CD4-positive, alpha-beta T cell (primary cell): Measurements from ENCODE around the gene COPRS. TPM values are rescaled to one million over a fixed set of nuclear protein-coding genes. Genes with fewer than 3 reads are reported as not detected.

Source experiments
- ATAC-seq: fragments of 200-7000 bp; cut with Tn5 transposase; one replicate; pipeline ENCODE4 v1.10.0; 2022; ENCODE audit warnings: mild to moderate bottlenecking; ENCODE audit not compliant: poor library complexity
- CTCF ChIA-PET: fragments of 350-600 bp; sonication (Branson Sonifier 250); formaldehyde crosslinking; loops from one replicate; lab custom pipeline; 2021; ENCODE audit warnings: antibody characterized with exemption, inconsistent platforms; lab: Charles Lee
- POLR2A ChIA-PET: fragments of 350-600 bp; sonication (Branson Sonifier 250); formaldehyde crosslinking; loops from one replicate; lab custom pipeline; 2021; ENCODE audit warnings: antibody characterized with exemption, inconsistent platforms; lab: Charles Lee
- DNase-seq, 14 experiments: peaks; one replicate each; pipeline ENCODE4 v3.0.0-alpha.2; 2013 to 2020; ENCODE audit warnings: mixed read lengths in 2 of 14
- H3K27ac ChIP-seq, 2 donors: one replicate each; pipeline versions ENCODE4 v1.5.1 to v1.7.0; 2013; ENCODE audit warnings: low read length in 2 of 2, low read depth in 1 of 2, mild to moderate bottlenecking in 1 of 2
- H3K27me3 ChIP-seq, 2 experiments: 1 replicate in 1 of 2; 2 replicates in 1 of 2; pipeline versions ENCODE4 v1.6.1 to v1.7.0; 2013; ENCODE audit warnings: low read length in 2 of 2, control low read depth in 1 of 2, mild to moderate bottlenecking in 1 of 2, moderate library complexity in 1 of 2; ENCODE audit not compliant: insufficient read depth in 2 of 2, control insufficient read depth in 1 of 2
- H3K36me3 ChIP-seq: one replicate; pipeline ENCODE4 v1.6.1; 2013; ENCODE audit warnings: low read length, control low read depth; ENCODE audit not compliant: insufficient read depth
- H3K4me1 ChIP-seq: one replicate; pipeline ENCODE4 v1.6.1; 2013; ENCODE audit warnings: low read length, control low read depth; ENCODE audit not compliant: insufficient read depth
- H3K4me3 ChIP-seq: one replicate; pipeline ENCODE4 v1.5.1; 2013; ENCODE audit warnings: mild to moderate bottlenecking, low read length, moderate library complexity
- H3K9me3 ChIP-seq, 2 experiments: 1 replicate in 1 of 2; 2 replicates in 1 of 2; pipeline versions ENCODE4 v1.6.1 to v1.7.0; 2013; ENCODE audit warnings: low read length in 2 of 2, mild to moderate bottlenecking in 2 of 2, control low read depth in 1 of 2, moderate library complexity in 1 of 2; ENCODE audit not compliant: control insufficient read depth in 1 of 2, insufficient read depth in 1 of 2
- H3K27ac Mint-ChIP-seq: one replicate; pipeline ENCODE4 v1.8.0; 2020; ENCODE audit warnings: mixed read lengths
- H3K27me3 Mint-ChIP-seq: one replicate; pipeline ENCODE4 v1.8.0; 2021; ENCODE audit warnings: mixed read lengths
- H3K36me3 Mint-ChIP-seq: one replicate; pipeline ENCODE4 v1.8.0; 2021; ENCODE audit warnings: low read depth, mixed read lengths
- H3K4me1 Mint-ChIP-seq: one replicate; pipeline ENCODE4 v1.8.0; 2021; ENCODE audit warnings: low read depth, mixed read lengths
- H3K4me3 Mint-ChIP-seq: one replicate; pipeline ENCODE4 v1.8.0; 2020; ENCODE audit warnings: mild to moderate bottlenecking, mixed read lengths
- H3K9me3 Mint-ChIP-seq: one replicate; pipeline ENCODE4 v1.8.0; 2020; ENCODE audit warnings: mixed read lengths
- CTCF ChIP-seq: fragments of 200-600 bp; IDR thresholded peaks from one replicate; pipeline ENCODE4 v1.8.0; 2022; ENCODE audit warnings: antibody characterized with exemption, mild to moderate bottlenecking
- intact Hi-C, 2 experiments: fragments of 100-400 bp; cut with DNase I in 1 of 2; cut with micrococcal nuclease in 1 of 2; formaldehyde crosslinking; loops; one replicate each; pipeline versions ENCODE4 v1.15.1 to v1.9.0; 2023 to 2025; cut with DNase I, micrococcal nuclease
- total RNA-seq, 174 experiments: library from RNA in 2 of 174; stranded (reverse) in 2 of 174; gene quantifications; one replicate each; pipeline ENCODE4 v1.2.3 and lab custom pipeline; 2021 to 2026

Gene COPRS
- total RNA-seq, 2 experiments from 2014 or later, result 2.2 to 2.3 TPM

GRCh38 chr17:31875081-31875480 is 16.0 kb upstream of the COPRS start:
- H3K4me1 Mint-ChIP-seq, result no peaks in the 10 kb centered on the region
- H3K27ac Mint-ChIP-seq, result no peak overlapping the region
- no peak for ATAC-seq
- no peak overlapping the region for H3K4me3 ChIP-seq
- H3K36me3 Mint-ChIP-seq, result peaks cover 86% of the 10 kb centered on the region
- intact Hi-C loops, result no loop called here
- ChIA-PET POLR2A (no interaction called here), CTCF (no interaction called here)
- H3K9me3 Mint-ChIP-seq, result no peaks in the 10 kb centered on the region
- no peak overlapping the region for H3K27ac ChIP-seq
- no peak for TF ChIP-seq CTCF
- H3K27me3 ChIP-seq, result no peaks in the 10 kb centered on the region
- no peak overlapping the region for H3K4me3 Mint-ChIP-seq
- H3K27me3 Mint-ChIP-seq, result no peaks in the 10 kb centered on the region
- no peaks in the 10 kb centered on the region for H3K9me3 ChIP-seq
- no peak for DNase-seq
- peaks cover 78% of the 10 kb centered on the region for H3K36me3 ChIP-seq
- H3K4me1 ChIP-seq, result no peaks in the 10 kb centered on the region

DNA sequence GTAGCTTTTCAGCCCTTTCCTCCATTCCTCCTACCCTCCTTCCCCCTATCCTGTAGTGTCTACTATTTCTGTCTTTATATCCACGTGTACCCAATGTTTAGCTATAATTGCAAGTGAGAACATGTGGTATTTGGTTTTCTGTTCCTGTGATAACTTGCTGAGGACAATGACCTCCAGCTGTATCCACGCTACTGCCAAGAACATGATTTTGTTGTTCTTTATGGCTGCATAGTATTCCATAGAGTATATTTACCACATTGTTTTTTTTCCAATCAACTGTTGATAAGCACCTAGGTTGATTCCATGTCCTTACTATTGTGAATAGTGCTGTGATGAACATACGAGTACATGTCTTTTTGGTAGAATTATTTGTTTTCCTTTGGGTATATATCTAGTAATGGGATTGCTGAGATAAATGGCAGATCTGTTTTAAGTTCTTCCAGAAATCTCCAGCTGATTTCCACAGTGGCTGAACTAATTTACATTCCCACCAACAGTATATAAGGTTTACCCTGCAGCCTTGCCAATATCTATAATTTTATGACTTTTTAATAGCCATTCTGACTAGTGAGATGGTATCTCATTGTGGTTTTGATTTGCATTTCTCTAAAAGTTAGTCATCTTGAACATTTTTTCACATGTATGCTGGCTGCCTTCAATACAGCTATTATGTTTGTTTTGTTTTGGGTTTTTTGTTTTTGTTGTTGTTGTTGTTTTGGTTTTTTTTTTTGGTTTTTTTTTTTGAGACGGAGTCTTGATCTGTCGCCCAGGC is 10.9 kb upstream of the COPRS start:
- Mint-ChIP-seq H3K9me3 (no peaks in the 10 kb centered on the region), H3K36me3 (peaks cover 83% of the 10 kb centered on the region), H3K4me3 (no peak overlapping the region), H3K27ac (no peak overlapping the region), H3K4me1 (no peaks in the 10 kb centered on the region), H3K27me3 (no peaks in the 10 kb centered on the region)
- TF ChIP-seq CTCF, result no peak
- Histone ChIP-seq H3K4me1 (no peaks in the 10 kb centered on the region), H3K9me3 (no peaks in the 10 kb centered on the region), H3K36me3 (peaks cover 68% of the 10 kb centered on the region), H3K4me3 (no peak overlapping the region), H3K27me3 (no peaks in the 10 kb centered on the region), H3K27ac (no peak overlapping the region)
- ATAC-seq, result no peak
- intact Hi-C loops, result no loop called here
- ChIA-PET CTCF (interaction anchor here (1.3 kb wide), 1 partner anchor 31 kb away, joined by 3 read pairs; the partner anchor contains the start of gene UTP6), POLR2A (no interaction called here)
- no peak for DNase-seq

DNA sequence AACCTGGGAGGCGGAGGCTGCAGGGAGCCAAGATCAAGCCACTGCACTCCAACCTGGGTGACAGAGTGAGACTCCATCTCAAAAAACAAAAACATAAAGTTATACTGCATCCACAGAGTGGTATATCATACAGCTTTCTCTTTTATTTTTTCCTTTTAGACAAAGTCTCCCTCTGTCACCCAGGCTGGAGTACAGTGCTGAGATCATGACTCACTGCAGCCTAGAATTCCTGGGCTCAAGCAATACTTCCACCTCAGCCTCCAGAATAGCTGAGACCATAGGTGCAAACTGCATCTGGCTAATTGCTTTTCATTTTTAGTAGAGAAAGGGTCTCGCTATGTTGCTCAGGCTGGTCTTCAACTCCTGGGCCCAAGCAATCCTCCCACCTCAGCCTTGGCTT is 10.0 kb upstream of the COPRS start:
- CTCF ChIA-PET, result interaction anchor here (1.3 kb wide), 1 partner anchor 32 kb away, joined by 3 read pairs; the partner anchor contains the start of gene UTP6
- POLR2A ChIA-PET, result no interaction called here

More for the DNA sequence above, 10.0 kb upstream of the COPRS start:
- Mint-ChIP-seq H3K4me3 (no peak overlapping the region), H3K4me1 (no peaks in the 10 kb centered on the region), H3K36me3 (peaks cover 80% of the 10 kb centered on the region), H3K27me3 (no peaks in the 10 kb centered on the region), H3K27ac (no peak overlapping the region), H3K9me3 (no peaks in the 10 kb centered on the region)
- intact Hi-C loops, result no loop called here
- no peak for TF ChIP-seq CTCF
- H3K36me3 ChIP-seq, result peaks cover 71% of the 10 kb centered on the region
- H3K9me3 ChIP-seq, result no peaks in the 10 kb centered on the region
- no peak for DNase-seq
- no peaks in the 10 kb centered on the region for H3K4me1 ChIP-seq
- no peak overlapping the region for H3K27ac ChIP-seq
- no peaks in the 10 kb centered on the region for H3K27me3 ChIP-seq
- ATAC-seq, result no peak
- H3K4me3 ChIP-seq, result no peak overlapping the region
